ENCODE data around the gene YIPF6.

- TF ChIP-seq EZH2 (IDR thresholded peaks at IDR 0.05; ENCODE audit: borderline replicate concordance, insufficient read depth, low read depth, low read length, poor library complexity, severe bottlenecking) (no peak), CTCF (IDR thresholded peaks at IDR 0.05) (no peak)
These were observed 57.2 kb downstream of the YIPF6 start for GRCh38 chrX:68556036-68556435.

All from B cell (primary cell).